GM19193 (cell line): ENCODE data around the gene DNHD1.

Experiments used
- POLR2A ChIP-seq: IDR thresholded peaks from 4 replicates; pipeline ENCODE4 v1.6.1; 2011; ENCODE audit not compliant: insufficient read depth, insufficient read length; ENCODE audit errors: extremely low read depth

DNHD1 gene

DNA sequence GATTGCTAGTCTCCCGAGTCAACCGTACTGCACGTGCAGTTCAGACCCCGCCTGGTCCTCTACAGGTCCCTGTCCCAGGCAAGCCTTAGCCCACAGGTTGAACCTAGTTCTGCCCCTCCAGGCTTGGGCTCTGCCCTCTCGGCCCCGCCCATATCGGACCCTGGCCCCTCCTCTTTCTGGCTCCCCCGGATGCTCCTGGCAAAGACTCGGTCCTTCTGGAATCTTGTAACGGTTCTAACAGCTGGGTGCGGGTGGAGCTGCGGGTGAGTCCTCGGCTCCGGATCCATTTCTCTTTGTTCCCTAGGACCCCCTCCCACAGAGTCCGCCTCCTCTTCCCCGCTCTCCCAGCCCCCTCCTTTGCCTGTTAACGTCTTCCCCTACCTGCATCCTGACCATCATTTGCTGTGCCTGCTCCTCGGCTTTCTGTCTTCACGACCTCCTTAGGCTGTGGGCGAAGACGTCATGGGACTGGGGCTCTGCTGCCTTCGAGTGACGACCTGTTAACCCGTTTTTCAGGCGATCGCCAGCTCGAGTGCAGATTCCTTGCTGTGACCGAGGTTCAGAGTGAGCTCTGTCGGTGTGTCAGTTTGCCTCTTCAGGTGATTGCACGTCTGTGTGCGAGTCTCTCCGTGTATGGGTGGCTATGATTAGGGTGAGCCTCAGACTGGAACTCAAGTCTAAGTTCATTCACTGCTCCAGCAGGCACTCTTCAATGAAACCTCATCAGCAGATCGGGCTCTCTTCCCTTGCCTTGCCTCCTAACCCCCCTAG lies at the start of gene DNHD1:
Gene DNHD1 (plus strand): TSS at position 212 of the 771 bp plus-strand sequence. CDS start 936 bp downstream, outside the sequence.
- no peak for TF ChIP-seq POLR2A

GRCh38 chr11:6448574-6448973 lies 48.5 kb upstream of the DNHD1 start:
- TF ChIP-seq POLR2A: no peak

GRCh38 chr11:6452219-6452618 lies 44.9 kb upstream of the DNHD1 start:
- no peak for TF ChIP-seq POLR2A

GRCh38 chr11:6453152-6453551 lies 43.9 kb upstream of the DNHD1 start:
- no peak for TF ChIP-seq POLR2A

- TF ChIP-seq POLR2A: no peak
These were observed 42.0 kb upstream of the DNHD1 start for GRCh38 chr11:6455070-6455469.

- TF ChIP-seq POLR2A: no peak
These were observed 40.6 kb upstream of the DNHD1 start for GRCh38 chr11:6456361-6457073.

DNA sequence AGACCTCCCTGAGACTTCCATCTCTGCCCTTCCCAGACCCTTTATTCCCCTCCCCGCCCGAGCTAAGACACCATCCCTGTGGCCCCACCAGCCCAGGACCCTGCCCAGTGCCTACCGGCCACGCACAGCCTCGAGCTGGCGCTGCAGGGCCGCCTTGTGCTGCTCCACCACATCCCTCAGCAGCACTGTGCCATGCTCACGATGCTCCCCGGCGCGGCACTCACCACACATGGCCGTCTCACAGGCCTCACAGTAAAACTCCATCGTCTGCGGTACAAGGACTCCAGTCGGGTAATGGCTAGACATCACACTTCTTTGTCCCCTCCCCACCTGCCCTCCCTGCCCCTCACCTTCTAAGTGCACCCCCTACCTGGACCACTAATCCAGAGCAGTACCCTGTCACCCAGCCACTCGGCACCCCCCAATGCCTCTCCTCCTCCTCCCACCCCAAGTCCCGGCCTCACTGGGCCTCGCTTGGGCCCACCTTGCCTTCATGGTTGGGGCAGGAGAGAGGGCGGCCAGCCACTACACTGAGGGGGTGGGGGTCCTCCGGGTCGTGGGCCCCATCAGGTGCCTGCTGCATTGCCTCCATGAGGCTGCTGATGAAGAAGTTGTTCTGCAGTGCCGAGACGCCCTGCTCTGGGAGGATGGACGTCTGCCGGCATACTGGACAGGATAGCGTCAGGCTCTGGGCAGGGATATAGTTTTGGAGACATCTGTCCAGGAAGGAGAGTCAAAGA lies 39.3 kb upstream of the DNHD1 start:
- no peak for TF ChIP-seq POLR2A

DNA sequence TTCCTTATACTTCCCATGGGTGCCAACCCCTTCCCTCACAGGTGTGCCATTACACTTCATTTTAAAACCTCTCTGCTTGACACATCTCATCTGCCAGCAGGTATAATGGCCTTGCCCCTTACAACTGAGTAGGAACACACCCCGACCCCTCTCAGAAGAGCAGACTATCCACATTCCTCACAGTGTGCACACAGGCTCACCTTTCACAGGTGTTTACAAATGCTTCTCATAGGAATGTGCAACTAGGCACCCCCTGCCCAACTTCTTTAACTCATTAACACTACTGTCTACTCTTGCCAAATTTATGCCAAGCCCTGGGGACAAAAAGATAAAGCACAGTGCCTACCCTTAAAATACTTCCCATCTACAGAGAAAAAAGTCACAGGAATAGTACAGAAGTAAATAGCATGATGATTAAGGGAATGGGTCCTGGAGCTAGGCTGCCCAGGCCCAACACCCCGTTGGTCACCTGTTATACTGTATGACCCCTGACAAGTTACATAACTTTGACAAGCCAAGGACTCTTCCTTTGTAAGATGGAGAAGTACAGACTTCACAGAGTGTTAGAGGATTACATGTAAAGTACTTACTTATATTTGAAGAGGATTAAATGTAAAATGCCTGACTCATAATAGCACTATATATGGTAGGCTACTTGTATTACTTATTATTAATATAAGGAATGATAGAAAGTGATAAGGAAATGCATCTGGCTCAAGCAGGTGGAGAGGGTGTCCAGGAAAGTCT lies 38.6 kb upstream of the DNHD1 start:
- no peak for TF ChIP-seq POLR2A

- no peak for TF ChIP-seq POLR2A
These were observed 38.0 kb upstream of the DNHD1 start for GRCh38 chr11:6459099-6459450.

GRCh38 chr11:6468712-6469495 lies 28.2 kb upstream of the DNHD1 start:
- peak; percentile 46 for TF ChIP-seq POLR2A

GRCh38 chr11:6469599-6469998 lies 27.5 kb upstream of the DNHD1 start:
- TF ChIP-seq POLR2A: no peak

GRCh38 chr11:6472934-6473333 lies 24.1 kb upstream of the DNHD1 start:
- no peak for TF ChIP-seq POLR2A

- peak; percentile 50 for TF ChIP-seq POLR2A
These were observed 23.3 kb upstream of the DNHD1 start, which contains the start of gene TRIM3 for GRCh38 chr11:6473451-6474412. TSS of gene TRIM3 (minus strand) at chr11:6473941. CDS start at chr11:6465695, 8,246 bp downstream.
